ENCODE results near the gene PDE4B. TPM values are rescaled to one million over a fixed set of nuclear protein-coding genes. Genes with fewer than 3 reads are reported as not detected.
A peak's percentile ranks its signal among the peaks of the same experiment; 100 is the strongest.

Gene PDE4B
- total and polyA plus RNA-seq, 2 of the 13 experiments (the other 11 are each of a cell fraction or from before 2014, with no cell fraction given), result not detected

GRCh38 chr1:66242646-66243547, 450.2 kb downstream of the PDE4B start (continued):
- TF ChIP-seq REST (IDR thresholded peaks at IDR 0.05; ENCODE audit: borderline replicate concordance in 1 of 2, low read depth in 1 of 2, low read length in 2 of 2) (no peak), ZNF841 (CRISPR knock-in tag; IDR thresholded peaks at IDR 0.05; ENCODE audit: borderline replicate concordance) (no peak), MXI1 (IDR thresholded peaks at IDR 0.05; ENCODE audit: borderline replicate concordance, low read depth, low read length) (peak; percentile 39; the same call in 1 of the 3 replicates), SMYD3 (CRISPR knock-in tag; IDR thresholded peaks at IDR 0.05) (no peak), NFKBIZ (CRISPR knock-in tag; IDR thresholded peaks at IDR 0.05) (no peak), HDAC1 (CRISPR knock-in tag; IDR thresholded peaks at IDR 0.05) (no peak), ATF1 (CRISPR knock-in tag; IDR thresholded peaks at IDR 0.05) (no peak), SALL2 (CRISPR knock-in tag; IDR thresholded peaks at IDR 0.05) (no peak), CTCF (CRISPR knock-in tag; IDR thresholded peaks at IDR 0.05) (peak; percentile 97), ZNF570 (CRISPR knock-in tag; IDR thresholded peaks at IDR 0.05; ENCODE audit: borderline replicate concordance) (no peak), ZNF446 (CRISPR knock-in tag; IDR thresholded peaks at IDR 0.05) (no peak), PHF20 (CRISPR knock-in tag; IDR thresholded peaks at IDR 0.05) (no peak), SRY (CRISPR knock-in tag; IDR thresholded peaks at IDR 0.05) (no peak), KDM4B (CRISPR knock-in tag; IDR thresholded peaks at IDR 0.05) (no peak), ZNF589 (CRISPR knock-in tag; conservative IDR thresholded peaks at IDR 0.05) (no peak), ZC3H13 (CRISPR knock-in tag; IDR thresholded peaks at IDR 0.05) (no peak), CBX5 (CRISPR knock-in tag; IDR thresholded peaks at IDR 0.05; ENCODE audit: borderline replicate concordance) (peak; percentile 64; the same call in 1 of the 2 replicates), SIN3B (IDR thresholded peaks at IDR 0.05; ENCODE audit: low read length) (no peak), ZFP36L1 (CRISPR knock-in tag; IDR thresholded peaks at IDR 0.05) (no peak), THAP7 (CRISPR knock-in tag; IDR thresholded peaks at IDR 0.05) (no peak), ZFP36L2 (CRISPR knock-in tag; IDR thresholded peaks at IDR 0.05) (no peak), SOX6 (IDR thresholded peaks at IDR 0.05) (no peak), SOX6 (CRISPR knock-in tag; IDR thresholded peaks at IDR 0.05) (peak; percentile 37; the same call in 1 of the 2 replicates), PLSCR1 (CRISPR knock-in tag; IDR thresholded peaks at IDR 0.05; ENCODE audit: borderline replicate concordance) (no peak), ZNF317 (CRISPR knock-in tag; IDR thresholded peaks at IDR 0.05) (no peak)

Measured in HepG2 (cell line).